Body of pancreas (tissue), 4 donors: ENCODE results near the gene RINL. TPM values are rescaled to one million over a fixed set of nuclear protein-coding genes. Genes with fewer than 3 reads are reported as not detected.

ENCODE experiments used
- ATAC-seq: fragments of 150-250 bp; one replicate; pipeline ENCODE4 v1.9.1; 2016
- DNase-seq, 4 donors: peaks; one replicate each; pipeline ENCODE4 v3.0.0-alpha.2; 2019
- H3K27ac ChIP-seq, 4 donors: fragments of 200-600 bp; sonication (generic); 1 replicate in 3 of 4; 2 replicates in 1 of 4; pipeline versions ENCODE4 v1.5.1 to v1.6.1; 2016 to 2019; ENCODE audit warnings: mild to moderate bottlenecking in 1 of 4, mixed read lengths in 1 of 4, moderate library complexity in 1 of 4
- H3K27me3 ChIP-seq, 2 donors: fragments of 200-600 bp; sonication (generic); one replicate each; pipeline ENCODE4 v1.6.0; 2016; ENCODE audit warnings: mild to moderate bottlenecking in 1 of 2
- H3K36me3 ChIP-seq, 2 donors: fragments of 200-600 bp; sonication (generic); replicated peaks in 1 of 2; 2 replicates each; pipeline ENCODE4 v1.5.1; 2016; ENCODE audit warnings: low read depth in 2 of 2; ENCODE audit not compliant: insufficient read depth in 1 of 2
- H3K4me1 ChIP-seq: fragments of 200-600 bp; sonication (generic); one replicate; pipeline ENCODE4 v1.6.0; 2016
- H3K4me3 ChIP-seq, 2 donors: fragments of 200-600 bp; sonication (generic); 1 replicate in 1 of 2; 2 replicates in 1 of 2; pipeline ENCODE4 v1.5.1; 2016 to 2019
- H3K9me3 ChIP-seq, 3 donors: fragments of 200-600 bp; sonication (generic); 1 replicate in 2 of 3; 2 replicates in 1 of 3; pipeline ENCODE4 v1.5.1; 2016
- POLR2A ChIP-seq, 3 donors: fragments of 450-650 bp; IDR thresholded peaks; one replicate each; pipeline ENCODE4 v1.6.1; 2016; ENCODE audit warnings: antibody characterized with exemption in 3 of 3, mild to moderate bottlenecking in 2 of 3
- WGBS, 2 donors: methylation state at CpG; one replicate each; pipeline ENCODE4 v1.1.5; 2017; 5-methylcytosine and 5-hydroxymethylcytosine counted together
- intact Hi-C: fragments of 100-400 bp; cut with DNase I; formaldehyde crosslinking; loops from one replicate; pipeline ENCODE4 v1.15.1; 2023
- total RNA-seq, 2 donors: library from RNA; depleted of rRNA; stranded (reverse); fragments of >200 nt; gene quantifications; one replicate each; pipeline ENCODE4 v1.1.0, GENCODE V29; 2016
- TF ChIP-seq, protein P1 (sequence below), 7 experiments: fragments of 450-650 bp in 4 of 7; fragments of 200-600 bp in 3 of 7; sonication (generic) in 3 of 7; IDR thresholded peaks; one replicate each; pipeline ENCODE4 v1.5.1; 2016 to 2019; ENCODE audit warnings: antibody characterized with exemption in 7 of 7

The RINL gene
- total RNA-seq, 2 donors from 2014 or later = 6.9 to 13.7 TPM

DNA sequence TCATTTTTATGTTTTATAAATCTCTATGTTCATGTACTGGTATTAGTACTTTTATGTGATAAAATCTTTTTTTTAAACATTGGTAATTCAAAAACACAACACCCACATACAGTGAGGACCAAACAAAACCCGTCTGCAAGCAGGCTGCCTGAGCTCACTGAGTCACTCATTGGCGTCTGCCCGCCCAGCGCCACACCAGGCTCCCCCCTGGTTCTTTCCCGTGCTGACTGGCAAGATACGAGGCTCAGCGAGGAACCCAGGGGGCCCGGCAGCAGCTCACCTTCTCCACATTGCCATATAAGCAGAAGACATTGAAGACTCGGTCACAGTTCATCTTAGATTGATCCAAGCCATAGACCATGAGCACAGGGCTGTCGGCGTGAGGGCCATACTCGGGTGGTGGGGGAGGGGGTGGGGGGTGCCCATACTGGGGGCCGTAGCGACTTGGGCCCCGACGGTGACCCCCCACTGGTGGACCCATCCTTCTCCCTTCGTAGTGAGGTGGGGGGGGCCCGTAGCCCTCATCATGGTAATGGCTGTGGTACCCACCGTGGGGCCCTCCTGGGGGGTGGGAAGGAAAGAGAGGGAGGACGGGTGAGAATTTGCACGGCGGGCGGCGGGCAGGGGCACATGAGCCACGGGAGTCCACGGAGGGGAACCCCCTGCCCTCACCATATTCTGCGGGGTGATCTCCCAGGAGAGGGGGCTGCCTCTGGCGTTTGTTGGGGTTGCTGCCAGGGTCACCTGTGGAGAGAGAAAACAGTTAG is 38.1 kb downstream of the RINL start:
- DNase-seq (peak in 2 of 4 donors; percentile 24 to 43), ATAC-seq (no peak)
- Histone ChIP-seq H3K27me3 (no peaks in the 10 kb centered on the region), H3K27ac (peak overlapping the region; percentile 33 to 60 (median 51)), H3K36me3 (peaks cover 24 to 67% of the 10 kb centered on the region in 2 donors), H3K4me1 (peaks cover 83% of the 10 kb centered on the region), H3K4me3 (no peak overlapping the region), H3K9me3 (no peaks in the 10 kb centered on the region)
- no peak for TF ChIP-seq POLR2A (IDR thresholded peaks at IDR 0.05)
- intact Hi-C loops = no loop called here
- 65 to 71% methylated on average over 23 to 26 of the region's 28 CpGs for WGBS, 2 donors

GRCh38 chr19:38838986-38839761 is 38.9 kb downstream of the RINL start:
- intact Hi-C loops = no loop called here
- Histone ChIP-seq H3K9me3 (no peaks in the 10 kb centered on the region), H3K27ac (peak overlapping the region; percentile 20 to 65 (median 40)), H3K36me3 (peaks cover 24 to 60% of the 10 kb centered on the region in 2 donors), H3K27me3 (no peaks in the 10 kb centered on the region), H3K4me3 (no peak overlapping the region), H3K4me1 (peaks cover 78% of the 10 kb centered on the region)
- TF ChIP-seq, protein P1, sequence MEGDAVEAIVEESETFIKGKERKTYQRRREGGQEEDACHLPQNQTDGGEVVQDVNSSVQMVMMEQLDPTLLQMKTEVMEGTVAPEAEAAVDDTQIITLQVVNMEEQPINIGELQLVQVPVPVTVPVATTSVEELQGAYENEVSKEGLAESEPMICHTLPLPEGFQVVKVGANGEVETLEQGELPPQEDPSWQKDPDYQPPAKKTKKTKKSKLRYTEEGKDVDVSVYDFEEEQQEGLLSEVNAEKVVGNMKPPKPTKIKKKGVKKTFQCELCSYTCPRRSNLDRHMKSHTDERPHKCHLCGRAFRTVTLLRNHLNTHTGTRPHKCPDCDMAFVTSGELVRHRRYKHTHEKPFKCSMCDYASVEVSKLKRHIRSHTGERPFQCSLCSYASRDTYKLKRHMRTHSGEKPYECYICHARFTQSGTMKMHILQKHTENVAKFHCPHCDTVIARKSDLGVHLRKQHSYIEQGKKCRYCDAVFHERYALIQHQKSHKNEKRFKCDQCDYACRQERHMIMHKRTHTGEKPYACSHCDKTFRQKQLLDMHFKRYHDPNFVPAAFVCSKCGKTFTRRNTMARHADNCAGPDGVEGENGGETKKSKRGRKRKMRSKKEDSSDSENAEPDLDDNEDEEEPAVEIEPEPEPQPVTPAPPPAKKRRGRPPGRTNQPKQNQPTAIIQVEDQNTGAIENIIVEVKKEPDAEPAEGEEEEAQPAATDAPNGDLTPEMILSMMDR (IDR thresholded peaks at IDR 0.05) = no peak
- no peak for TF ChIP-seq POLR2A (IDR thresholded peaks at IDR 0.05)
- WGBS, 2 donors = 79% methylated on average over 12 of the region's 12 CpGs
- no peak for ATAC-seq
- no peak for DNase-seq

DNA sequence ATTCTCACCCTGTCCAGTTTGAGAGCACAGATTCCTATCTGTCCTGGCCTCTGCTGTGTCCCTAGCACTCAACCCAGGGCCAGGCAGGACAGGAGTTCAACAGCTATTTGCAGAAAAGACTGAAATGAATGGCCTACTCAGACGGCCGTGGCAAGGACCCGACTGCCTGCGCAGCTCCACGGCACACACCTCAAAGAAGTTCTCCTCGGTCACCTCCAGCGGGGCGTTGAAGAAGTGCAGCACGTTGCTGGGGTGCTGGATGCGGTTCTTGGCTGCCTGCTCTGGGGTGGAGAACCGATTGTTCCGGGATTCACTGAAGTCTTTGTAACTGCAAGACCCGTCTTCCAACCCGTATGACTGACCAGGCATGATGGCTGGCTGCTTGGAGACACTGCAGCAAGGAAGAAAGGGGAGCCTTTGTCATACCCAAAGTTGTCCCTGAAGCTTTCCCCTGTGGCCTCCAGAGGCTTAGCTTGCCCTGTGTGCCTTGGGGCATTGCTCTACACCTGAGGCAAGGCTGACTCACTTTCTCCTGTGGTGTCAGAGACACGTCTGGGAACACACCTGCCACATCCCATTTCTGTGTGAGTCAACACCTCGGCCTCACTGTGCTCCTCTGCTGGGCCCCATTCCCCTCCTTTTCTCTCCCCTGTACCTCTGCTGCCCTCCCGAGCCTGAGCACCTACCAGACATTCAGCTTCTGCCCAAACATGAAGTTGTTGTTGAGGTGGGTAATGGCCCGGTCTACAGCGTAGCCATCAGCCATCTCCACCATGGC is 39.7 kb downstream of the RINL start:
- Histone ChIP-seq H3K27ac (peak overlapping the region; percentile 20 to 65 (median 40)), H3K36me3 (peaks cover 22 to 52% of the 10 kb centered on the region in 2 donors), H3K4me3 (no peak overlapping the region), H3K27me3 (no peaks in the 10 kb centered on the region), H3K4me1 (peaks cover 78% of the 10 kb centered on the region), H3K9me3 (no peaks in the 10 kb centered on the region)
- TF ChIP-seq, protein P1 (IDR thresholded peaks at IDR 0.05) = peak in 1 of 7 experiments; percentile 31
- TF ChIP-seq POLR2A (IDR thresholded peaks at IDR 0.05) = no peak
- ATAC-seq = peak; percentile 19
- DNase-seq = peak in 3 of 4 donors; percentile 53 to 79 (median 53)
- WGBS, 2 donors = 52 to 58% methylated on average over 5 to 19 of the region's 19 CpGs
- intact Hi-C loops = no loop called here

DNA sequence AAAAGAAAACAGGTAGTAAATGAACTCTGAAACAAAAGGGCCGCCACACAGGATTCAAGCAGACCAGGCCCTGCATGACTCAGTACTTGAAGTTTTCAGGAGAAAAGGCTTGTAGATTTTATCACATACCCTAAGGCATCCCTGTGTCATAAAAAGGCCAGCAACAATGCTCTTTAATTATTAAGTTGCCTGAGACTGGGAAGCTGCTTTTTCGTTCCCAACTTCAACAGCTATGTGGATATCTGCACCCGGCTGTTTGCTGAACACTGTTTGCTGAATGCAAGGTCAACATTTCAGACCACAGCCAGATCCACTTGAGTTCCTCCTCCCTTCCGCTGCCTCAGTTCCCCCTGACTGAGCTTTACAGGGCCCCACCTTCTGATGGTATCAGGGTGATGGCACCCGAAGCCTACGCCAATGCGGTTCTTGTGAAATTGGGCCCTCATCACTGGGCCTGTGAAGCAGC is 40.4 kb downstream of the RINL start:
- H3K9me3 ChIP-seq = no peaks in the 10 kb centered on the region
- peaks cover 15 to 45% of the 10 kb centered on the region in 2 donors for H3K36me3 ChIP-seq
- no peak for ATAC-seq
- no peak overlapping the region for H3K4me3 ChIP-seq
- H3K27ac ChIP-seq = peak overlapping the region; percentile 23 to 65 (median 40)
- H3K4me1 ChIP-seq = peaks cover 77% of the 10 kb centered on the region
- H3K27me3 ChIP-seq = no peaks in the 10 kb centered on the region
- TF ChIP-seq, protein P1 (IDR thresholded peaks at IDR 0.05) = no peak
- TF ChIP-seq POLR2A (IDR thresholded peaks at IDR 0.05) = no peak
- DNase-seq = peak in 2 of 4 donors; percentile 39 to 46
- WGBS, 2 donors = 51 to 71% methylated on average over 7 of the region's 7 CpGs
- intact Hi-C loops = no loop called here
